ENCODE measurements around the gene CARD11. TPM values are rescaled to one million over a fixed set of nuclear protein-coding genes. Genes with fewer than 3 reads are reported as not detected.

CARD11 gene
- total RNA-seq, 4 donors from 2014 or later = 0.96 to 47.5 (median 6.6) TPM

DNA sequence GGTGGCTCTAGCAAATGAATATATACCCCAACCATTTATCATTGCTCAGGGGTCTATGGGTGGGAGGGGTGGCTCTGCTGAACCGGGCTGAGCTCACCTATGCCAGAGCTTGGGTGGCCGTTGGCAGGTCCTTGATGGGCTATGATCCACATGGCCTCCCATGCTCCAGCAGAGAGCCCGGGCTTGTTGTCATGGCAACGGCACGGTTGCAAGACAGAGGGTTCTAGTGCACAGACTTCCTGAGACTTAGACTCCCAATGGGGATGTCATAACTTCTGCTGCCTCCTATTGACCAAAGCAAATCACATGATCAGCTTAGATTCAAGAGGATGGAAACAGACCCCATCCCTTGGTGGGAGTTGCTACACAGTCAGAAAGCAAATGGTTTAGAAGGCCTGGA lies 36.4 kb upstream of the CARD11 start:
- WGBS, 2 donors (ENCODE audit: low coverage in 1 of 2) = 71% methylated on average over 5 of the region's 5 CpGs; no CpG with 5 or more reads in 1 of the 2 donors
- intact Hi-C loops (cut with DNase I; ENCODE audit: low total_unique reads) = no loop called here
- no peaks in the 10 kb centered on the region for H3K27me3 ChIP-seq
- H3K4me1 ChIP-seq = no peaks in the 10 kb centered on the region
- no peak for TF ChIP-seq POLR2A (IDR thresholded peaks at IDR 0.05)
- TF ChIP-seq, protein P1, sequence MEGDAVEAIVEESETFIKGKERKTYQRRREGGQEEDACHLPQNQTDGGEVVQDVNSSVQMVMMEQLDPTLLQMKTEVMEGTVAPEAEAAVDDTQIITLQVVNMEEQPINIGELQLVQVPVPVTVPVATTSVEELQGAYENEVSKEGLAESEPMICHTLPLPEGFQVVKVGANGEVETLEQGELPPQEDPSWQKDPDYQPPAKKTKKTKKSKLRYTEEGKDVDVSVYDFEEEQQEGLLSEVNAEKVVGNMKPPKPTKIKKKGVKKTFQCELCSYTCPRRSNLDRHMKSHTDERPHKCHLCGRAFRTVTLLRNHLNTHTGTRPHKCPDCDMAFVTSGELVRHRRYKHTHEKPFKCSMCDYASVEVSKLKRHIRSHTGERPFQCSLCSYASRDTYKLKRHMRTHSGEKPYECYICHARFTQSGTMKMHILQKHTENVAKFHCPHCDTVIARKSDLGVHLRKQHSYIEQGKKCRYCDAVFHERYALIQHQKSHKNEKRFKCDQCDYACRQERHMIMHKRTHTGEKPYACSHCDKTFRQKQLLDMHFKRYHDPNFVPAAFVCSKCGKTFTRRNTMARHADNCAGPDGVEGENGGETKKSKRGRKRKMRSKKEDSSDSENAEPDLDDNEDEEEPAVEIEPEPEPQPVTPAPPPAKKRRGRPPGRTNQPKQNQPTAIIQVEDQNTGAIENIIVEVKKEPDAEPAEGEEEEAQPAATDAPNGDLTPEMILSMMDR (IDR thresholded peaks at IDR 0.05) = no peak
- H3K9me3 ChIP-seq = no peaks in the 10 kb centered on the region
- no peak overlapping the region for H3K27ac ChIP-seq
- no peak overlapping the region for H3K4me3 ChIP-seq
- in situ Hi-C loops (cut with MboI; ENCODE audit: low pct_ligation_motif_present in 1 of 4, low pct_unique_long_range_greater_than_20kb in 1 of 4, low sequenced_read_pairs in 3 of 4) = no loop called here
- DNase-seq = no peak
- H3K36me3 ChIP-seq = no peaks in the 10 kb centered on the region

DNA sequence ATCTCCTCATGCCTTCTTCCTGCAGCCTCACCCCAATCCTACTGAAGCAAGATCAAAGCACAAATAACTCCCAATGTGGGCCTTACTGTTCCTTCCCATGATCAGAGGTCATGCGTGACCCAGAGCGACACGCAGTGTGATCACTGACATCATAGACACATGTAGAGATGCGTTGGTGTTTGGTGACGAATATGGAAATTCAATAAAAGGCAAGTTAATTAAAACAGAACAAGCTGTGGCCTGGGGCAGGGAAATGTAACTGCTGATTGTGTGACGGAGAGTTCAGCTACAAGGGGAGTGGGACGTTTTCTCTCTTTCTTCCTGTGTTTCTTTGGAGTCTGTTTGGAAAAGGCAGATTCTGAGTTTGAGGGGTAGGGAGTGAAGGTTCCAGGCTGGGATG lies 34.8 kb upstream of the CARD11 start:
- TF ChIP-seq, protein P1 (IDR thresholded peaks at IDR 0.05) = no peak
- TF ChIP-seq EP300 (IDR thresholded peaks at IDR 0.05; ENCODE audit: low read depth) (no peak), POLR2AphosphoS5 (IDR thresholded peaks at IDR 0.05) (no peak), POLR2A (IDR thresholded peaks at IDR 0.05) (no peak)
- Histone ChIP-seq H3K4me3 (no peak overlapping the region), H3K36me3 (no peaks in the 10 kb centered on the region), H3K4me1 (no peaks in the 10 kb centered on the region), H3K27me3 (no peaks in the 10 kb centered on the region), H3K9me3 (no peaks in the 10 kb centered on the region), H3K27ac (no peak overlapping the region)
- 81 to 90% methylated on average over 5 to 7 of the region's 7 CpGs for WGBS, 2 donors (ENCODE audit: low coverage in 1 of 2)
- no peak for DNase-seq
- in situ Hi-C loops (cut with MboI; ENCODE audit: low pct_ligation_motif_present in 1 of 4, low pct_unique_long_range_greater_than_20kb in 1 of 4, low sequenced_read_pairs in 3 of 4) = no loop called here
- intact Hi-C loops (cut with DNase I; ENCODE audit: low total_unique reads) = no loop called here

GRCh38 chr7:3076700-3077099 lies 33.0 kb upstream of the CARD11 start:
- Histone ChIP-seq H3K4me3 (no peak overlapping the region), H3K27ac (no peak overlapping the region), H3K4me1 (no peaks in the 10 kb centered on the region), H3K27me3 (no peaks in the 10 kb centered on the region), H3K9me3 (no peaks in the 10 kb centered on the region), H3K36me3 (no peaks in the 10 kb centered on the region)
- in situ Hi-C loops (cut with MboI; ENCODE audit: low pct_ligation_motif_present in 1 of 4, low pct_unique_long_range_greater_than_20kb in 1 of 4, low sequenced_read_pairs in 3 of 4) (no loop called here), intact Hi-C loops (cut with DNase I; ENCODE audit: low total_unique reads) (no loop called here)
- 87 to 89% methylated on average over 4 of the region's 4 CpGs for WGBS, 2 donors (ENCODE audit: low coverage in 1 of 2)
- no peak for DNase-seq
- TF ChIP-seq POLR2AphosphoS5 (IDR thresholded peaks at IDR 0.05) (no peak), POLR2A (IDR thresholded peaks at IDR 0.05) (no peak), EP300 (IDR thresholded peaks at IDR 0.05; ENCODE audit: low read depth) (no peak)
- TF ChIP-seq, protein P1 (IDR thresholded peaks at IDR 0.05) = no peak

GRCh38 chr7:3076163-3076562 lies 32.5 kb upstream of the CARD11 start:
- Histone ChIP-seq H3K27me3 (no peaks in the 10 kb centered on the region), H3K4me3 (no peak overlapping the region), H3K9me3 (no peaks in the 10 kb centered on the region), H3K36me3 (no peaks in the 10 kb centered on the region), H3K27ac (no peak overlapping the region), H3K4me1 (no peaks in the 10 kb centered on the region)
- TF ChIP-seq POLR2A (IDR thresholded peaks at IDR 0.05) = no peak
- TF ChIP-seq, protein P1 (IDR thresholded peaks at IDR 0.05) = no peak
- TF ChIP-seq EP300 (IDR thresholded peaks at IDR 0.05; ENCODE audit: low read depth) = no peak
- no peak for TF ChIP-seq POLR2AphosphoS5 (IDR thresholded peaks at IDR 0.05)
- 40 to 80% methylated on average over 1 to 3 of the region's 3 CpGs for WGBS, 2 donors (ENCODE audit: low coverage in 1 of 2)
- intact Hi-C loops (cut with DNase I; ENCODE audit: low total_unique reads) = no loop called here
- no peak for DNase-seq
- in situ Hi-C loops (cut with MboI; ENCODE audit: low pct_ligation_motif_present in 1 of 4, low pct_unique_long_range_greater_than_20kb in 1 of 4, low sequenced_read_pairs in 3 of 4) = no loop called here
